ENCODE measurements around the gene ITPKC. TPM values are rescaled to one million over a fixed set of nuclear protein-coding genes. Genes with fewer than 3 reads are reported as not detected.
"Not testable (repeated sequence)": the region's sequence is repeated elsewhere in the genome, so short reads cannot be mapped to it uniquely, and the experiment has no call there.

ITPKC gene
- total RNA-seq, 5 donors from 2014 or later (not counting 1 experiment from before 2014, with no cell fraction given) = 5.9 to 11.8 (median 9.3) TPM

DNA sequence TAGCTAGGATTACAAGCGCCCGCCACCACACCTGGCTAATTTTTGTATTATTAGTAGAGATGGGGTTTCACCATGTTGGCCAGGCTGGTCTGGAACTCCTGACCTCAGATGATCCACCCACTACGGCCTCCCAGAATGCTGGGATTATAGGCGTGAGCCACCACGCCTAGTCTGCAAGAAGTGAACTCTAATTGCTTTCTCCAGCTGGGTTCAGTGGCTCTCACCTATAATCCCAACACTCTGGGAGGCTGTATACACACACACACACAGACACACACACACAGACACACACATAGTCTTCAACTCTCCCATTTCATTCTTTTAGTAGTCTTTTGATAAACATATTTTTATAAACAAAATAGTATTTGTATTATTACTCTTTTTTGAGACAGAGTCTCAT is 13.2 kb downstream of the ITPKC start:
- ATAC-seq (replicated peaks in 1 of 4); H3K27me3 Mint-ChIP-seq; H3K27ac ChIP-seq (ENCODE audit: low read length); POLR2A ChIA-PET; CTCF ChIA-PET; DNase-seq; H3K4me3 ChIP-seq (ENCODE audit: control insufficient read depth in 1 of 2, extremely low read depth in 1 of 2, low read length in 1 of 2); H3K27ac Mint-ChIP-seq; H3K27me3 ChIP-seq (replicated peaks in 1 of 2; ENCODE audit: control insufficient read depth in 2 of 2, extremely low read depth in 1 of 2, insufficient read depth in 2 of 2, low read length in 1 of 2); H3K4me1 ChIP-seq (ENCODE audit: control insufficient read depth in 1 of 2, extremely low read depth in 1 of 2, insufficient read depth in 2 of 2, low read length in 2 of 2); H3K4me1 Mint-ChIP-seq; H3K4me3 Mint-ChIP-seq; H3K9me3 ChIP-seq; H3K9me3 Mint-ChIP-seq: not testable (repeated sequence)
- H3K36me3 Mint-ChIP-seq = peaks cover 51% of the 10 kb centered on the region
- H3K36me3 ChIP-seq (ENCODE audit: control insufficient read depth in 2 of 2, extremely low read depth in 1 of 2, insufficient read depth in 1 of 2, low read length in 1 of 2) = peaks cover 3 to 58% of the 10 kb centered on the region in 2 donors
- 93% methylated on average over 3 of the region's 5 CpGs for WGBS (ENCODE audit: insufficient coverage)

DNA sequence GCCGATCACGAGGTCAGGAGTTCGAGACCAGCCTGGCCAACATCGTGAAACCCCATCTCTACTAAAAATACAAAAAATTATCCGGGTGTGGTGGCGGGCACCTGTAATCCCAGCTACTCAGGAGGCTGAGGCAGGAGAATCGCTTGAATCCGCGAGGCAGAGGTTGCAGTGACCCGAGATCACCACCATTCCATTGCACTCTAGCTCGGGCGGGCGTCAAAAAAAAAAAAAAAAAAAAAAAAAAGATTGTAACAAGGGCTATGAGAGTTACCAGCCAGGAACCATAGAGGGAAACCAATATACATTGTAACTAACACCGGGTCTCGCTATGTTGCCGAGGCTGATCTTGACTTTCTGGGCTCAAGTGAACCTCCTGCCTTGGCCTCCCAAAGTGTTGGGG is 15.4 kb downstream of the ITPKC start:
- ATAC-seq (replicated peaks in 1 of 4); POLR2A ChIA-PET; H3K4me1 ChIP-seq (ENCODE audit: control insufficient read depth in 1 of 2, extremely low read depth in 1 of 2, insufficient read depth in 2 of 2, low read length in 2 of 2); H3K27me3 Mint-ChIP-seq; H3K9me3 Mint-ChIP-seq; H3K4me3 ChIP-seq (ENCODE audit: control insufficient read depth in 1 of 2, extremely low read depth in 1 of 2, low read length in 1 of 2); H3K4me1 Mint-ChIP-seq; H3K27me3 ChIP-seq (replicated peaks in 1 of 2; ENCODE audit: control insufficient read depth in 2 of 2, extremely low read depth in 1 of 2, insufficient read depth in 2 of 2, low read length in 1 of 2); DNase-seq; H3K27ac ChIP-seq (ENCODE audit: low read length); H3K4me3 Mint-ChIP-seq; H3K27ac Mint-ChIP-seq; H3K9me3 ChIP-seq: not testable (repeated sequence)
- peaks cover 47% of the 10 kb centered on the region for H3K36me3 Mint-ChIP-seq
- peaks cover 9 to 61% of the 10 kb centered on the region in 2 donors for H3K36me3 ChIP-seq (ENCODE audit: control insufficient read depth in 2 of 2, extremely low read depth in 1 of 2, insufficient read depth in 1 of 2, low read length in 1 of 2)
- CTCF ChIA-PET = interaction anchor here in 1 of 2 donors (0.5 to 0.7 kb wide), 2 partner anchors 40 to 1654 kb away, joined by 4 to 5 read pairs; no protein-coding TSS in a partner anchor
- 100% methylated on average over 3 of the region's 16 CpGs for WGBS (ENCODE audit: insufficient coverage)

GRCh38 chr19:40733149-40733548 is 16.2 kb downstream of the ITPKC start:
- Mint-ChIP-seq H3K27ac (no peak overlapping the region), H3K36me3 (peaks cover 45% of the 10 kb centered on the region), H3K4me1 (no peaks in the 10 kb centered on the region), H3K27me3 (no peaks in the 10 kb centered on the region), H3K9me3 (no peaks in the 10 kb centered on the region), H3K4me3 (no peak overlapping the region)
- CTCF ChIA-PET = no interaction called here
- Histone ChIP-seq H3K27ac (ENCODE audit: low read length) (no peak overlapping the region), H3K4me3 (ENCODE audit: control insufficient read depth in 1 of 2, extremely low read depth in 1 of 2, low read length in 1 of 2) (no peak overlapping the region), H3K4me1 (ENCODE audit: control insufficient read depth in 1 of 2, extremely low read depth in 1 of 2, insufficient read depth in 2 of 2, low read length in 2 of 2) (no peaks in the 10 kb centered on the region), H3K27me3 (replicated peaks in 1 of 2; ENCODE audit: control insufficient read depth in 2 of 2, extremely low read depth in 1 of 2, insufficient read depth in 2 of 2, low read length in 1 of 2) (no peaks in the 10 kb centered on the region), H3K36me3 (ENCODE audit: control insufficient read depth in 2 of 2, extremely low read depth in 1 of 2, insufficient read depth in 1 of 2, low read length in 1 of 2) (peaks cover 9 to 60% of the 10 kb centered on the region in 2 donors), H3K9me3 (no peaks in the 10 kb centered on the region)
- no peak for DNase-seq
- POLR2A ChIA-PET = interaction anchor here in 1 of 2 donors (0.5 to 0.6 kb wide), 2 partner anchors 20 to 532 kb away, joined by 3 to 8 read pairs; no protein-coding TSS in a partner anchor
- 94% methylated on average over 11 of the region's 13 CpGs for WGBS (ENCODE audit: insufficient coverage)
- no peak for ATAC-seq (replicated peaks in 1 of 4)

- Histone ChIP-seq H3K36me3 (ENCODE audit: control insufficient read depth in 2 of 2, extremely low read depth in 1 of 2, insufficient read depth in 1 of 2, low read length in 1 of 2) (peaks cover 18 to 59% of the 10 kb centered on the region in 2 donors), H3K27ac (ENCODE audit: low read length) (no peak overlapping the region), H3K9me3 (no peaks in the 10 kb centered on the region), H3K27me3 (replicated peaks in 1 of 2; ENCODE audit: control insufficient read depth in 2 of 2, extremely low read depth in 1 of 2, insufficient read depth in 2 of 2, low read length in 1 of 2) (no peaks in the 10 kb centered on the region), H3K4me1 (ENCODE audit: control insufficient read depth in 1 of 2, extremely low read depth in 1 of 2, insufficient read depth in 2 of 2, low read length in 2 of 2) (no peaks in the 10 kb centered on the region), H3K4me3 (ENCODE audit: control insufficient read depth in 1 of 2, extremely low read depth in 1 of 2, low read length in 1 of 2) (no peak overlapping the region)
- CTCF ChIA-PET = interaction anchor here in 1 of 2 donors (0.7 kb wide), 1 partner anchor 99 kb away, joined by 5 read pairs; no protein-coding TSS in a partner anchor
- Mint-ChIP-seq H3K9me3 (no peaks in the 10 kb centered on the region), H3K36me3 (peaks cover 48% of the 10 kb centered on the region), H3K4me1 (no peaks in the 10 kb centered on the region), H3K4me3 (no peak overlapping the region), H3K27me3 (no peaks in the 10 kb centered on the region), H3K27ac (no peak overlapping the region)
- ATAC-seq (replicated peaks in 1 of 4) = no peak
- DNase-seq = no peak
- WGBS (ENCODE audit: insufficient coverage) = 93% methylated on average over 8 of the region's 11 CpGs
- POLR2A ChIA-PET = no interaction called here
These were observed 18.3 kb downstream of the ITPKC start for GRCh38 chr19:40735013-40735771.

GRCh38 chr19:40736661-40737060 is 19.7 kb downstream of the ITPKC start:
- no peaks in the 10 kb centered on the region for H3K9me3 Mint-ChIP-seq
- POLR2A ChIA-PET = no interaction called here

DNA sequence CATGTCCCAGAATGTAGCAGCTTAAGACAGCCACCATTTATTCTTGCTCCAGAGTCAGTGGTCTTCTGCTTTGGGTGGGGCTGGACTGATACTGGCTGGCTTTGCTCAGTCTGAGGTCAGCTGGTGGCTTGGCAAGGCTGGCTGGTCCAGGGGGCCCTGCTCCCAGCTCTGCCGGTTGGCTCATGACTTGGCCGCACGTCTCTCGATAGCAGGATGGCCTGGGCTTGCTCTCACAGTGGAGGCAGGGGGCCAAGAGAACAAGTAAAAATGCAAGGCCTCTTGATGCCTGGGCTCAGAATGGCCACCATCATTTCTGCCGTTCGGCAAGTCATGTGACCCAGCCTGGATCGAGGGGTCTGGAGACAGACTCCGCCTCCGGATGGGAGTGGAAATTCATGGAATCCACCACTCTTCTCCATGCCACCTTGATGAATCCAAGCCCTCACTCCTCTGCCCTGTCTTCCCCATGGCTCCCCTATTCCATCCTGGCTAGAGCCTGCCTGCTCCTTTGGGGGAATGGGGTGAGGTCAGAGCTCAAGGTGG is 20.3 kb downstream of the ITPKC start:
- ChIA-PET CTCF (no interaction called here), POLR2A (no interaction called here)
- peaks cover 43% of the 10 kb centered on the region for H3K36me3 Mint-ChIP-seq
- no peaks in the 10 kb centered on the region for H3K4me1 ChIP-seq (ENCODE audit: control insufficient read depth in 1 of 2, extremely low read depth in 1 of 2, insufficient read depth in 2 of 2, low read length in 2 of 2)
- peaks cover 22 to 53% of the 10 kb centered on the region in 2 donors for H3K36me3 ChIP-seq (ENCODE audit: control insufficient read depth in 2 of 2, extremely low read depth in 1 of 2, insufficient read depth in 1 of 2, low read length in 1 of 2)
- H3K4me1 Mint-ChIP-seq = no peaks in the 10 kb centered on the region
- DNase-seq = no peak
- H3K9me3 ChIP-seq = no peaks in the 10 kb centered on the region
- no peak overlapping the region for H3K4me3 Mint-ChIP-seq
- WGBS (ENCODE audit: insufficient coverage) = 98% methylated on average over 9 of the region's 9 CpGs
- H3K27me3 ChIP-seq (replicated peaks in 1 of 2; ENCODE audit: control insufficient read depth in 2 of 2, extremely low read depth in 1 of 2, insufficient read depth in 2 of 2, low read length in 1 of 2) = no peaks in the 10 kb centered on the region
- H3K27ac ChIP-seq (ENCODE audit: low read length) = no peak overlapping the region
- ATAC-seq (replicated peaks in 1 of 4) = no peak
- H3K9me3 Mint-ChIP-seq = no peaks in the 10 kb centered on the region
- no peaks in the 10 kb centered on the region for H3K27me3 Mint-ChIP-seq
- no peak overlapping the region for H3K4me3 ChIP-seq (ENCODE audit: control insufficient read depth in 1 of 2, extremely low read depth in 1 of 2, low read length in 1 of 2)
- no peak overlapping the region for H3K27ac Mint-ChIP-seq

More at GRCh38 chr19:40736661-40737060, 19.7 kb downstream of the ITPKC start:
- H3K27me3 Mint-ChIP-seq = no peaks in the 10 kb centered on the region
- no peak overlapping the region for H3K27ac ChIP-seq (ENCODE audit: low read length)
- peaks cover 22 to 53% of the 10 kb centered on the region in 2 donors for H3K36me3 ChIP-seq (ENCODE audit: control insufficient read depth in 2 of 2, extremely low read depth in 1 of 2, insufficient read depth in 1 of 2, low read length in 1 of 2)
- no peaks in the 10 kb centered on the region for H3K27me3 ChIP-seq (replicated peaks in 1 of 2; ENCODE audit: control insufficient read depth in 2 of 2, extremely low read depth in 1 of 2, insufficient read depth in 2 of 2, low read length in 1 of 2)
- H3K4me3 ChIP-seq (ENCODE audit: control insufficient read depth in 1 of 2, extremely low read depth in 1 of 2, low read length in 1 of 2) = no peak overlapping the region
- DNase-seq (no peak), ATAC-seq (replicated peaks in 1 of 4) (no peak)
- H3K27ac Mint-ChIP-seq = no peak overlapping the region
- 73% methylated on average over 3 of the region's 9 CpGs for WGBS (ENCODE audit: insufficient coverage)
- CTCF ChIA-PET = no interaction called here
- H3K4me1 Mint-ChIP-seq = no peaks in the 10 kb centered on the region
- H3K4me1 ChIP-seq (ENCODE audit: control insufficient read depth in 1 of 2, extremely low read depth in 1 of 2, insufficient read depth in 2 of 2, low read length in 2 of 2) = no peaks in the 10 kb centered on the region
- peaks cover 43% of the 10 kb centered on the region for H3K36me3 Mint-ChIP-seq
- H3K9me3 ChIP-seq = no peaks in the 10 kb centered on the region
- H3K4me3 Mint-ChIP-seq = no peak overlapping the region
